HG03045 (cell line): ENCODE data around the gene GSDME.

ENCODE experiments used
- ATAC-seq: cut with Tn5 transposase; IDR thresholded peaks from one replicate; pipeline ENCODE4 v1.9.1; 2021; ENCODE audit warnings: mild to moderate bottlenecking, moderate library complexity; ENCODE audit not compliant: unreplicated experiment

GSDME gene

DNA sequence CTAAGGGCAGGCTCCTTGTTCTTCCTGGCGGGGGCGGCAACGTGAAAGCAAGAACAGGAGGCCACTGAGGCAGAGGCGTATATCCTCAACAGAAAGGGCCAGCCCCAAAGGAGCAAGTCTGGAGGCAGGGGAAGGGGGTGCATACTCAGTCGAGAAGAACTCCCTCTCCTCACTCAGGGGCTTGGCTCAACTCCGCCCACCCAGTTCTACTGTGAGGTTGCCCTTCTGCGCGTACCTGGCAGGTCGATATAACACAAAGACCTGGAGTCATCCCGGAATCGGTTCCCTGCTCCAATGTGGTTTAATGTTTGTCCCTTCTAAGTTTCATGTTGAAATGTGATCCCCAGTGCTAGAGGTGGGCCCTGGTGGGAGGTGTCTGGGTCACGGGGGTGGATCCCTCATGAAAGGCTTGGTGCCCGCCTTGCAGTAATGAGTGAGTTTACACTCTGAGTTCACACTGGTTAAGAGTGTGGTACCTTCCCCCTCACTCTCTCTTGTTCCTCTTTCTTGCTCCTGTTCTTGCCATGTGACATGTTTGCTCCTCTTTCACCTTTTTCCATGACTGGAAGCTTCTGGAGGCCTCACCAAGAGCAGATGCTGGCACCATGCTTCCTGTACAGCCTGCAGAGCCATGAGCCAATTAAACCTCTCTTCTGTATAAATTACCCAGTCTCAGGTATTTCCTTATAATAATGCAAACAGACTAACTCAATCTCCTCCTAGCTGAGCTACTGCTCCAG is 32.6 kb downstream of the GSDME start:
- ATAC-seq: no peak

GRCh38 chr7:24723178-24723530 is 34.1 kb downstream of the GSDME start:
- ATAC-seq: no peak

DNA sequence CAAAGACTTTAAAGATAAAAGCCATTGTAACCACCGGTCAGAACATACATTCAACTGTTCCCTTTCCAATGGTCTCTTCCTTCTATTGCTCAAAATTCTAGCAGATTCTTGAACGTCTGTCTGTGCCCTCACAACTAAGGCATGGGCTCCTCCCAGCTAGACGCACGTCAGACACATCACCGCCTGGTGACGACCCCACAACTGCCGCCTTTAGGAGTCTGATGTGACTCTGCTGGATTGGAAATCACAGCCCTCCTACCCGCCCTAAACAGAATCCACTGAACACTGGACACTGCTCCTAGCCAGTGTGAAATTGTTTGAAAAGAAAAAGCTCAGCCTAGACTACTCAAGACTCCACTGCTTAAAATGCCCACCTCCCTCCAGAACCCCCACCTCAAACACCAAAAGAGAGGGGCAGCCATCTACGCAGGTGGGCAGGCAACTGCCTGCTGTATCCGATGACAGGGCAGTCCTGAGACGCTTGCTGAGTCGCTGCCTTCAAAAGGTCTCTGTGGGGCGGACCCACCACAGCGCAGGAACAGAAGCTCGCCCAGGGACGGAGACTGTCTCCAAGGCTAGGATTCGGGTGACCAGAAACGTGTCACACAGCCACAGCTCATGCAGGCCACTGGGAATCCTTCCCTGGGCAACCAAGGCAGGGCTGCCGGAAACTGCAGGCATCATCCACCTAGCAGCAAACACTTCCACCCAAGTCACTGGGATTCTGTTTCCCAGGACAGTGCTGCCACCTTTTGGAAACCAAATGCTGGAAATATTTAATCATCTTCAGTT is 34.7 kb downstream of the GSDME start:
- ATAC-seq: no peak

DNA sequence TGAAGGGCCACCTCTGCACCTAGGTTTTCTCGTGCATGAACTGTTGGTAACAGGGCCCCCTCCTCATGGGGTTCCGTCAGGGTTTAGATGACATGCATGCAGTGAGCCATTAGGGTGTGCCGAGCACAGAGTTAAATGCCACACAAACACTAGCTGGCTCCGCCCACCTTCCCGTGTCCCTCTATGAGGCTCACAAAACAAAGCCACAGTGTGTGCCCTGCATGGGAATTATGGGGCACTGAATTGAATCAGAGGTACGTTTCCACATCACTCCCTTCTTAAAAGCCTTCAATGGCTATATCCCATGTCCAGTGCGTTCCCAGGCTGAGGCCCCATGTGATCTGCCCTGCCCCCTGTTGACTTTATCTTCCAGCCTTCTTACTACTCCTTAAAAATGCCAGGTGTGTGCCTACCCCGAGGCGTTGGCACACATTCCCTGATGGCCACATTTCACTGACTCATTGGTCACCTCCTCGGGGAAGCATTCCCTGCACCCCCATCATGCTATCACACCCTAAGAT is 35.7 kb downstream of the GSDME start:
- ATAC-seq: no peak

GRCh38 chr7:24720283-24720682 is 37.0 kb downstream of the GSDME start:
- ATAC-seq: no peak

DNA sequence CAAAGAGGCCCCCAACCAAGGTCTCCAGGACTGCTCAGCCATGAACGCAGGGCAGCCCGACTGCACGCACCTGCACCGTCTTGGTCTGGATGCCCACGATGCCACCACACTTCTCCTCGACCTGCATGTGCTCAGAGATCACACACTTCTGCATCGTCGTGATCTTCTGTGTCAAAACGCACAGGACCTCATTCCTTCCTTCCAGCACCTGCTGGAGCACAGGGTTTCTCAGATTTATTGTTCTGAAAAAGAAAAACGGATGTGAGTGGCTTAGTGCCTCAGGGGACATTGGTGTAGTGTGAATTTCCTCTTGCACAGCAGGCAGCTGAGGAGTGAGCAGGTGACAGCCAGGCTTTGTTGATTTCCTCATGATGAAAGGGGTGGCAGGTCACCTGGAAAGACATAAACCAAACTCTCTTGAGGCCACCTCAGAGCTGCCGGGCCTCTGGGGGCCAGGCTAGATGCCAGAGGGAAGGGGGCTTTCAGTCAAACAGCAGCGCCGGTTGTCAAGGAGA is 38.2 kb downstream of the GSDME start:
- peak; percentile 54 for ATAC-seq

- no peak for ATAC-seq
These were observed 38.8 kb downstream of the GSDME start for GRCh38 chr7:24718431-24718831.

DNA sequence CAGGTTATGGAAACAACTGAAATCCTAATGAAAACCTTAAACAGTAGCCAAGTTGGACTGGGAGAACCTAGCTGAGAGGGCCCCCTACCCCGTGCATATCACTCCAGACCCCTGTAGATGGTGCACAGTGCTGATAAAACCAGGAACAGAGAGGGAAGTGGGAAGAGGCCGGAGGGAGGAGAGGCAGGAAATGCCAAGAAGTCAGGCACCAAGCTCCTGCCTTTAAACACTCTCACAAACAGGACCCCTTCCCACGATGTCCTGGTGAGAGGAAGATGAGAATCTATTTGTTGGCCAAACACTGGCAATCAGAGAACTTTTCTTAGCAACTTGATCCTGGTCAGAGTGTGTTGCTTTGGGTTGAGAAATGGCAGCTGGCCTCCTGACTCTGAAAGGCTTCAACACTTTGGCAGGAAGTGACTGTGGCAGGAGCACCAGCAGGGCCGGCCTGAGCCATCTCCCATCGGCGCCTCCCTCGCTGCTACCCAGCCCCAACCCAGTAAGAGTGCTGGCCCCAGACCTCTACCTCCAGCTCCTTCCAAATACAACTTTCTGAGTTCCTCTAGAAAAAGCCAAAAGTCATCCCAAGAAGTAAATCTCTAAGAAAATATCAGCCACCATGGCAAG is 39.5 kb downstream of the GSDME start:
- no peak for ATAC-seq

DNA sequence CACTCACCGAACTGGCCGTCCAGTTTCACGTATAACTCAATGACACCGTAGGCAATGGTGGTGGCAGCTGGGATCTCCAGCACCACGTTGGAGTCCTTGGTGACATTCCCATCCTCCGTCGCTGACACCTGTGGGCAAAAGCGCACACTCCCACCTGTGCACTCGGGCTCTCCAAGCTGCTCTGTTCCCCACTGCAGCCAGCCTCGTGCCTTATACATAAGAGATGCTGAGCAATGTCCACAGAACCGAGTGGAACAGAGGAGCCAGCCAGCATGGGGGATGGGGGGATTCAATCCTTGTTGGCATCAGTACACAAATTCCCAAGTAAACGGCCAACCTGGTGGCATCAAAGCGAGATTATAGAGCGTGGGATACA is 40.0 kb downstream of the GSDME start:
- no peak for ATAC-seq

DNA sequence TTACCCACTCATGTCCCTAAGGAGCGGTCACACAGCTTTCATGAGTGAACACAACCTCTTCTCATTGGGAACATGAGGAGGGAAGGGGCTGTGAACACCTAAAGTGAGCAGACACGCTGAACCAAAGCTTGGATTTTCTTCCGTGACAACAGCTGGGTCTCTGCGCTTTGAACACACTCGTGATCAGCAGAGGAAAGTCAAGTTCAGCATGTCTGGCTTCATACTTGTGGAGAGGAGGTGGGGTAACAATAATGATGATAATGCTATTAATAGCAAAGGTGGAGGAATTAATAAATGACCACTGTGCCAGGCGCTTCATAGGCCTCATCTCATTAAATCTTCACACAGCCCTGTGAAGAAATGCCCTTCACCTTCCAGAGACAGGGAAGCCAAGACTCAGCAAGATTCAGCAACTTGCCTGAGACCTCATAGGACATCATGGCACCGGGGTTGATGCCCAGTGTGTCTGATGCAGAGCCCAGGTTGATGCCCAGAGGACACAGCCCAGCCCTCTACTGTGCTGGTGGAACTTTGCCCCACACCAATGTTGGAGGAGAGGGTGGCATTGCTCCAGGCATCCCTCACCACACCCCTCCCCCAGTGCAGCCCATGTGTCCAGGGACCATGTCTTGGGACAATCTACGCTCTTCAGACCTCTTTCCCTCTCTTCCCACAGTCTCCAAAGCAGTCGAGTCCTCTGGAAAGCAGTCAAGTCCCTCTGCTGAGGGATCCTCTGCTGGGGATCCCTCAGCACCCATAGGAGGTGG is 40.6 kb downstream of the GSDME start:
- no peak for ATAC-seq

DNA sequence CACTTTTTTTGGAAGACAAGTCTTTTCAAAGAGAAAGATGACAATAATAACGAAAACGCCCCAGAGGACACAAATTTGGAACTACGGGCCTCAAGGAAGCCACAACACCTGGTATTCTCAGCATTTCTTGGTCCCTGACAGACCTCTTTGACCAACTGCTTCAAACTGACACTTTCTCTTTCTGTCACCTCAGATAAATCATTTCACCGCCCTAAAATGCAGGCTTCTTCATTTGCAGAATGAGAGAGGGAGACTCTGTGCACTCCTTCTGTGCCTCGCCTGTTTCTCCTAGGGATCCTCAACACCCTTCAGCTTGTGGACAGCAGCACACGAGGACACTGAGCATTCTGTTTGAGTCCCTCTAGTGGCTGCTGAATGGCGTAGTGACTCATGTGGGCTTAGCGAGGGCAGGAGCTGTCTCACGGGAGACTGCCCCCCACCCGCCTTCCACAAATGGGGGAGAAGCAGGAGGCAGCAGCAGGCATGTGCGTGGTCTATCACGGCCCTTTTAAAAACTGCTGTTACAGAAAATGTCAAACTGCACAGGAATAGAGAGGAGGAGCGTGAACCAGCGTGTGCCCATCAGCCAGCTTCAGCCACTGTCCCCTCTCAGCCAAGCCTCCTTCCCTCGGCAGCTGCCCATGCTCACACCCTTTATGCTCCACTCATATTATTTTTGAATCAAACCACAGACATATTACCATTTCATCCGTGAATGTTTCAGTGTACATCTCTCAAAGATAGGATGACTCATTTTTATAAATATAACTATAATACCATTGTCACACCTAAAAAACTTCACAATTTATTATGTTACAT is 41.4 kb downstream of the GSDME start:
- peak; percentile 69 for ATAC-seq

DNA sequence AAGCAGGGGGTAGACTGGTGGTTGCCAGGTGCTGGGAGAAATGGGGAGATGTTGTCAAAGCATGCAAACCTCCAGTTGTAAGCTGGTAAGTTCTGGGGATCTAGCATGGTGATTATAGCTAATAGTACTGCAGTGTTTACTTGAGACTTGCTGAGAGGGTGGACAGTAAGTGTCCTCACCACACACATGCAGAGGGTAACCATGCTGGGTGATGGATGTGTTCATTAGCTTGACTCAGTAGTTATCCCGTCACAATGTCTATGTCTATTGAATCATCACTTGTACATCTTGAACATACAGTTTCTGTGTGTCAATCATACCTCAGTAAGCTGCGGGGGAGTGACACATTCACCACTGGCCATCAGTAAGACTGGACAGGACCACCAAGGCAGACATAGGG is 42.1 kb downstream of the GSDME start:
- no peak for ATAC-seq

- no peak for ATAC-seq
These were observed 42.6 kb downstream of the GSDME start for GRCh38 chr7:24714676-24715010.

GRCh38 chr7:24713850-24714675 is 43.2 kb downstream of the GSDME start:
- no peak for ATAC-seq

GRCh38 chr7:24713039-24713793 is 44.0 kb downstream of the GSDME start:
- no peak for ATAC-seq

- ATAC-seq: no peak
These were observed 47.5 kb downstream of the GSDME start for GRCh38 chr7:24709585-24710360.

DNA sequence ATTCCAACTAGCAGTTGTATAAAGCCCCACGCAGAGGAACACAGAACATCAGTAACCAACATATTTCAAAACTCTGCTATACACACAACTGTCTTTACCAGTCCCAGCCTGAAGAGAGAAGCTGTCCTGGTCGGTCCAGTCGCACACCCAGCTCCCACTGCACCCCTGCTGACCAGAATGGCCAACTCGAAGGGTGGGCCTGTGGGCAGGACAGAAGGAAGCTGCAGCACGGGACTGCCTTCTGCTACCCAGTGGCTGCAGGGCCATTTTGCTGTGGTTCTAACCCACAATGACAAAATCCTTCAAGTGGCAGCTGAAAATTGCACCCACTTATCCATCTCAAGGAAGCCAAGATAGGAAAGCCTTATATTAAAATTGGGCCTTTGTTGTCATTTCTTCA is 48.2 kb downstream of the GSDME start:
- no peak for ATAC-seq
